ENCODE results near the gene SRPRA.

The SRPRA gene

DNA sequence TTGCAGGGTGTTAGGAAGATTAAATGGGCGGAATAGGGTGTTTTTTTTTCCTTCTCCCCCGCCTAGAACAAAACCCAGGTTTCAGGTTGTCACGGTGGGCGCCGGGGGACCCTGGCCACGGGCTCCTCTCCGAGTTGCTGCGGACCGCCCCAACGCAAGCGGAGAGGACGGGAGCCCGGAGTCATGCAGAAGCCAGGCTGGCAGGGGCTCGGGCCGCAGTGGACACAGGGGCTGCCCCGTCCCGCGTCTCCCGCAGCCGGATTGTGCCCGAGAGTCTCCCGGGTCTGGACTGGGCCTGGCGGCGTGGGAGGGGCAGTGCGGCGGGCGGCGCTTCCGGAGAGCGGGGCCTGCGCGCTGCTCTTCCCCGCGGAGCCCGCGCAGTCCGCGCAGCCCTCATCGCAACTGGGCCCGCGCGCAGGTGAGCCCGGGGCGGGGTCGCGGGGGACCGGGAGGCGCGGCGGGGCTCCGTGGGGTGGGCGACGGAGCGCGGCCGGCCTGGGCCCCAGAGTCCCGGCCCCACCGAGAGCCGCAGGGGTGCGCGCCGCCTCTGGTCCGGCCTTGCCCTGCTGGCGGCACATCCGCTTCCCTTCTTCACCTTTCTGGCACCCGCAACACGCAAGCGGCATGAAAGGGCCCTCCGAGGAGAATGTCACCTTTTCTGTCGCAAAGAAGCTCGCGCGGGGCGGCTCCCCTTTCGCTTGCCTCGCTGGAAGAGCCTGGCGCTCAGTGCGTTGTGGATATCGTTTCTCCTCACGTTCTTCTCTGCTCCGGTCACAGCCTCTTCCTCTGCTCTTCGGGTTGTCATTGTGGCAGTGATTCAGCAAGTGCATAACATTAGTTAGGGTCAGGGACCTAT lies 14.3 kb upstream of the SRPRA start, which contains the start of gene TIRAP:
Gene TIRAP (plus strand): TSS at position 358 of the 856 bp plus-strand sequence. CDS start 7,802 bp downstream, outside the sequence.
- H2BK120ac ChIP-seq (ENCODE audit: low read depth, low read length) = no peak within 1 kb of the TSS
- under 1% methylated on average over 68 of the region's 82 CpGs for WGBS

DNA sequence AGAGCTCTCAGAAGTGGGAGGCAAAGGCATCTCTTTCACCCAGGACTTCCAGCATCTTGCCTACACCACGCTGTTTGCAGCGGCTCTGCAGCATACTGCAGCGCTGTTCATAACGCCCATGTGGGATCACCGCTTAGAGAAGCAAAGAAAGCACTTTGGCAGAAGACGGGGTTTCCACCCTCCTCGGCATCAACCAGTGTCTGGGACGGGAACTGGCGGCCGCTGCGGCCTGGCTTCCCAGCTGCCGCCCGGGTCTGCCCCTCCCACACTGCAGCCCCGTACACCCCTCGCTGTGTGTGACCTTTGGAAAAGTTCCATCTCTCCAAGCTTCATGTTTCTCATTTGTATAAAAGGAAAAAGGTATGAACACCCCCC lies 13.7 kb upstream of the SRPRA start:
- H2BK15ac ChIP-seq (ENCODE audit: low read depth, poor library complexity, severe bottlenecking) = no peak overlapping the region
- peak overlapping the region in 1 of 2 experiments; percentile 6 for H3K14ac ChIP-seq (ENCODE audit: low read length in 2 of 2)
- peak overlapping the region; percentile 20 for H4K8ac ChIP-seq (ENCODE audit: low read length)
- H2BK5ac ChIP-seq (ENCODE audit: low read depth, low read length, poor library complexity, severe bottlenecking) = no peak overlapping the region
- no peaks in the 10 kb centered on the region for H3K9me3 ChIP-seq (ENCODE audit: control insufficient read depth, low read length)
- H4K91ac ChIP-seq (ENCODE audit: low read length) = no peak overlapping the region
- peak overlapping the region; percentile 80 for H3K4me2 ChIP-seq (ENCODE audit: low read length, poor library complexity, severe bottlenecking)
- no peak overlapping the region for H2BK12ac ChIP-seq (ENCODE audit: low read length in 2 of 2)
- H3K4me1 ChIP-seq (ENCODE audit: control insufficient read depth, insufficient read depth, low read depth, low read length) = peaks cover 14% of the 10 kb centered on the region
- peaks cover 5 to 24% of the 10 kb centered on the region in 2 experiments for H3K36me3 ChIP-seq (ENCODE audit: control insufficient read depth in 1 of 2, insufficient read depth in 2 of 2, low read depth in 1 of 2, low read length in 2 of 2)
- H3K4ac ChIP-seq (ENCODE audit: low read depth in 1 of 2, low read length in 2 of 2) = peak overlapping the region in 1 of 2 experiments; percentile 3
- H3K18ac ChIP-seq (ENCODE audit: low read depth in 1 of 2, low read length in 2 of 2) = no peak overlapping the region
- no peak overlapping the region for H3K23ac ChIP-seq (ENCODE audit: low read length in 2 of 2)
- H2AK5ac ChIP-seq (ENCODE audit: low read length, severe bottlenecking) = no peak overlapping the region
- peak; percentile 38 for DNase-seq
- no peaks in the 10 kb centered on the region for H3K27me3 ChIP-seq (ENCODE audit: control insufficient read depth in 1 of 2, insufficient read depth in 1 of 2, low read length in 2 of 2)
- H3K79me1 ChIP-seq (replicated peaks; ENCODE audit: low read length, poor library complexity, severe bottlenecking) = peaks cover 6% of the 10 kb centered on the region
- 24% methylated on average over 11 of the region's 15 CpGs for WGBS
- no peak overlapping the region for H2BK120ac ChIP-seq (ENCODE audit: low read depth, low read length)
- H3K4me3 ChIP-seq (ENCODE audit: insufficient read depth in 1 of 2, low read depth in 1 of 2, low read length in 2 of 2) = peak overlapping the region; percentile 11 to 88
- peak overlapping the region; percentile 96 for H3K9ac ChIP-seq (ENCODE audit: low read length)
- peak overlapping the region; percentile 30 for H3K27ac ChIP-seq (ENCODE audit: low read length, poor library complexity, severe bottlenecking)
- peak overlapping the region; percentile 91 for H2AFZ ChIP-seq (ENCODE audit: low read depth, low read length)

More for the DNA sequence above, 14.3 kb upstream of the SRPRA start, which contains the start of gene TIRAP:
- Histone ChIP-seq H3K4me3 (ENCODE audit: insufficient read depth in 1 of 2, low read depth in 1 of 2, low read length in 2 of 2) (peak within 1 kb of the TSS; percentile 74 to 88), H3K27me3 (ENCODE audit: control insufficient read depth in 1 of 2, insufficient read depth in 1 of 2, low read length in 2 of 2) (no peaks in the 10 kb centered on the region), H4K91ac (ENCODE audit: low read length) (peak within 1 kb of the TSS; percentile 37), H4K8ac (ENCODE audit: low read length) (peak within 1 kb of the TSS; percentile 47), H3K4me1 (ENCODE audit: control insufficient read depth, insufficient read depth, low read depth, low read length) (peaks cover 14% of the 10 kb centered on the region), H3K79me1 (replicated peaks; ENCODE audit: low read length, poor library complexity, severe bottlenecking) (peaks cover 6% of the 10 kb centered on the region), H3K18ac (ENCODE audit: low read depth in 1 of 2, low read length in 2 of 2) (peak within 1 kb of the TSS; percentile 58 to 94), H3K4me2 (ENCODE audit: low read length, poor library complexity, severe bottlenecking) (peak within 1 kb of the TSS; percentile 80), H2BK5ac (ENCODE audit: low read depth, low read length, poor library complexity, severe bottlenecking) (peak within 1 kb of the TSS; percentile 22), H3K23ac (ENCODE audit: low read length in 2 of 2) (peak within 1 kb of the TSS in 1 of 2 experiments; percentile 18), H2BK15ac (ENCODE audit: low read depth, poor library complexity, severe bottlenecking) (peak within 1 kb of the TSS; percentile 55), H2AFZ (ENCODE audit: low read depth, low read length) (peak within 1 kb of the TSS; percentile 91), H2AK5ac (ENCODE audit: low read length, severe bottlenecking) (no peak within 1 kb of the TSS), H3K4ac (ENCODE audit: low read depth in 1 of 2, low read length in 2 of 2) (peak within 1 kb of the TSS in 1 of 2 experiments; percentile 71), H3K9me3 (ENCODE audit: control insufficient read depth, low read length) (no peaks in the 10 kb centered on the region), H3K27ac (ENCODE audit: low read length, poor library complexity, severe bottlenecking) (peak within 1 kb of the TSS; percentile 69), H2BK12ac (ENCODE audit: low read length in 2 of 2) (peak within 1 kb of the TSS in 1 of 2 experiments; percentile 51), H3K14ac (ENCODE audit: low read length in 2 of 2) (peak within 1 kb of the TSS in 1 of 2 experiments; percentile 83), H3K9ac (ENCODE audit: low read length) (peak within 1 kb of the TSS; percentile 96), H3K36me3 (ENCODE audit: control insufficient read depth in 1 of 2, insufficient read depth in 2 of 2, low read depth in 1 of 2, low read length in 2 of 2) (peaks cover 0 to 19% of the 10 kb centered on the region in 2 experiments)
- DNase-seq = peak; percentile 77

DNA sequence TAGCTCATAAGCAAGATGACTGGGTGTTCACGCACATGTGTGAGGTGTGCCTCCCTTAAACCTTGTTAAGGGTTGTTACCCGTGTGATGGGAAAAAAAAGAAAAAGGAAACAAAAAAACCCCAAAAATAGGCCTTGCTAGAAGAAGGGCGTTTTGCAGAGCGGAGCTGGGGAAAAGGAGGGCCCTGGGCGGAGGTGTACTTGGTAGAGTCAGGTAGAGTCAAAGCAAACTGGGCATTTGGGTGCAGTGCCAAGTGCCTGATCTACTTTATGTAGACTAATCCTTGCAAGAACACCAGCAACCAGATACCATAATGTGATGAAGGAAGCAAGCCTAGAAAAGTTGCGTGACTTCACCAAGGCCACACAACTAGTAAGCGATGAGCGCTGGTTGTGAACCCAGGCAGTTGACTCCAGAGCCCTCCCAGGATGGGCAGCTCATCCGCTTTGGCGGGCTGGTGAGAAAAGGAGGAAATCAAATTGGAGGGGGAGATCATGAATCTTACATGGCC lies 13.0 kb upstream of the SRPRA start:
- Histone ChIP-seq H3K14ac (ENCODE audit: low read length in 2 of 2) (no peak overlapping the region), H2BK15ac (ENCODE audit: low read depth, poor library complexity, severe bottlenecking) (no peak overlapping the region), H3K36me3 (ENCODE audit: control insufficient read depth in 1 of 2, insufficient read depth in 2 of 2, low read depth in 1 of 2, low read length in 2 of 2) (peaks cover 11 to 27% of the 10 kb centered on the region in 2 experiments), H2AK5ac (ENCODE audit: low read length, severe bottlenecking) (no peak overlapping the region), H3K18ac (ENCODE audit: low read depth in 1 of 2, low read length in 2 of 2) (no peak overlapping the region), H3K79me1 (replicated peaks; ENCODE audit: low read length, poor library complexity, severe bottlenecking) (peaks cover 3% of the 10 kb centered on the region), H3K4me3 (ENCODE audit: insufficient read depth in 1 of 2, low read depth in 1 of 2, low read length in 2 of 2) (peak overlapping the region in 1 of 2 experiments; percentile 88), H2BK12ac (ENCODE audit: low read length in 2 of 2) (no peak overlapping the region), H4K8ac (ENCODE audit: low read length) (no peak overlapping the region), H3K4me1 (ENCODE audit: control insufficient read depth, insufficient read depth, low read depth, low read length) (peaks cover 14% of the 10 kb centered on the region), H2BK5ac (ENCODE audit: low read depth, low read length, poor library complexity, severe bottlenecking) (no peak overlapping the region), H2BK120ac (ENCODE audit: low read depth, low read length) (no peak overlapping the region), H3K4ac (ENCODE audit: low read depth in 1 of 2, low read length in 2 of 2) (no peak overlapping the region), H3K27me3 (ENCODE audit: control insufficient read depth in 1 of 2, insufficient read depth in 1 of 2, low read length in 2 of 2) (no peaks in the 10 kb centered on the region), H3K27ac (ENCODE audit: low read length, poor library complexity, severe bottlenecking) (no peak overlapping the region), H4K91ac (ENCODE audit: low read length) (peak overlapping the region; percentile 37), H3K9me3 (ENCODE audit: control insufficient read depth, low read length) (no peaks in the 10 kb centered on the region), H3K9ac (ENCODE audit: low read length) (peak overlapping the region; percentile 96), H3K23ac (ENCODE audit: low read length in 2 of 2) (no peak overlapping the region), H2AFZ (ENCODE audit: low read depth, low read length) (no peak overlapping the region), H3K4me2 (ENCODE audit: low read length, poor library complexity, severe bottlenecking) (no peak overlapping the region)
- WGBS = 96% methylated on average over 9 of the region's 10 CpGs
- DNase-seq = no peak

DNA sequence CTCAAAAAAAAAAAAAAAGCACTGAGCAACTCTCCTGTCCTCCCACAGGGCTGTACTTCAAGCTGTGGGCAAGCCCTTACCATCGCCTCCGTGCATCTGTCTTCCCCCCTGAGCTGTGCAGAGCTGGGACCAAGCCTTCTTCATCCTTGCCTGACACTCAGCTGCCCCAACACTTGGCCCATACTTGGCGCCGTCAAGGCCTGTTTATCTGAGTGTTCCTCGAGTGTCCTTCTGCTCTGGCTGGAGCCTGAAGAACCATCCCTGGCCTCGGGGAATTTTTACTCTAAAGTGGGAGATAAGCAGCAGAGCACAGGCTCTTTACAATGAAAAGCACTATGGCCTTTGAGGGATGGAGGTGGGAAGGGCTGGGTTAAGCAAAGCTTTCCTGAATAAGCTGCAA lies 12.6 kb upstream of the SRPRA start:
- Histone ChIP-seq H2AK5ac (ENCODE audit: low read length, severe bottlenecking) (no peak overlapping the region), H3K27ac (ENCODE audit: low read length, poor library complexity, severe bottlenecking) (no peak overlapping the region), H3K4ac (ENCODE audit: low read depth in 1 of 2, low read length in 2 of 2) (no peak overlapping the region), H3K23ac (ENCODE audit: low read length in 2 of 2) (no peak overlapping the region), H4K8ac (ENCODE audit: low read length) (no peak overlapping the region), H3K27me3 (ENCODE audit: control insufficient read depth in 1 of 2, insufficient read depth in 1 of 2, low read length in 2 of 2) (no peaks in the 10 kb centered on the region), H3K4me3 (ENCODE audit: insufficient read depth in 1 of 2, low read depth in 1 of 2, low read length in 2 of 2) (no peak overlapping the region), H4K91ac (ENCODE audit: low read length) (no peak overlapping the region), H2BK12ac (ENCODE audit: low read length in 2 of 2) (no peak overlapping the region), H3K79me1 (replicated peaks; ENCODE audit: low read length, poor library complexity, severe bottlenecking) (peaks cover 1% of the 10 kb centered on the region), H2BK15ac (ENCODE audit: low read depth, poor library complexity, severe bottlenecking) (no peak overlapping the region), H3K9me3 (ENCODE audit: control insufficient read depth, low read length) (no peaks in the 10 kb centered on the region), H3K9ac (ENCODE audit: low read length) (no peak overlapping the region), H3K36me3 (ENCODE audit: control insufficient read depth in 1 of 2, insufficient read depth in 2 of 2, low read depth in 1 of 2, low read length in 2 of 2) (peaks cover 14 to 29% of the 10 kb centered on the region in 2 experiments), H3K4me2 (ENCODE audit: low read length, poor library complexity, severe bottlenecking) (no peak overlapping the region), H3K4me1 (ENCODE audit: control insufficient read depth, insufficient read depth, low read depth, low read length) (peaks cover 14% of the 10 kb centered on the region), H2BK5ac (ENCODE audit: low read depth, low read length, poor library complexity, severe bottlenecking) (no peak overlapping the region), H2AFZ (ENCODE audit: low read depth, low read length) (no peak overlapping the region), H3K14ac (ENCODE audit: low read length in 2 of 2) (no peak overlapping the region), H3K18ac (ENCODE audit: low read depth in 1 of 2, low read length in 2 of 2) (no peak overlapping the region), H2BK120ac (ENCODE audit: low read depth, low read length) (no peak overlapping the region)
- DNase-seq = no peak
- WGBS = 90% methylated on average over 6 of the region's 6 CpGs

Measured in mesenchymal stem cell (in vitro differentiated cells and primary cell).